ENCODE data around the gene OLR1.

DNA sequence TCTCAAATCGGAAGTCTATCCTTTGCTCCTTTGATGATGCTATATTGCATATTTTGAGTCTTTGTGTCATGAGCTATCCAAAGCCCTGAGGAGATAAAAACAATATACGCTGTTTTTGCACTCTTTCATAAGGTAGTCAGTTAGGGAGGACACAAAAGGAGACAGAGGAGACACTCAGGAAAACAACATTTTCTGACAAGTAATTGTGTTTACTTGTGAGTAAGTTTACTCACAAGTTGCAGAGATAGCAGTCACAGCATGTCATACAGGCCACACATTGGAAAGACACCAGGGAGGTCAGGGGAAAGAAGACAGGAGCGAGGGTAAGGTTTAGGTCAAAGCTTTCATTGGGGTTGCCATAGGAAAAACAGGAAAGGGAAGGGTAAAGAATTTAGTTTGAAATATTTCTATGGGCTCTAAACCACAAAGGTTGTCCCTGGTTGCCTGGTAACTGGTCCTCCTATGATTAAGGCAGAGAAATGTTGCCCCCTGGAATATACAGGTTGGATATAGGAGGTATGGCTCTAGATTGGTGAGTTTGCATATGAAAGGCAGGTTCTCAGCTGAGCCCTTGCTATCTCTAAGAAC lies 33.4 kb upstream of the OLR1 start:
- TF ChIP-seq CEBPB (IDR thresholded peaks at IDR 0.05; ENCODE audit: low read depth, low read length) (no peak), POLR2A (IDR thresholded peaks at IDR 0.05; ENCODE audit: low read depth, low read length) (no peak), MAZ (IDR thresholded peaks at IDR 0.05; ENCODE audit: borderline replicate concordance, low read depth, low read length) (no peak), BHLHE40 (IDR thresholded peaks at IDR 0.05; ENCODE audit: low read depth, low read length) (no peak)
- TF ChIP-seq, protein P1, sequence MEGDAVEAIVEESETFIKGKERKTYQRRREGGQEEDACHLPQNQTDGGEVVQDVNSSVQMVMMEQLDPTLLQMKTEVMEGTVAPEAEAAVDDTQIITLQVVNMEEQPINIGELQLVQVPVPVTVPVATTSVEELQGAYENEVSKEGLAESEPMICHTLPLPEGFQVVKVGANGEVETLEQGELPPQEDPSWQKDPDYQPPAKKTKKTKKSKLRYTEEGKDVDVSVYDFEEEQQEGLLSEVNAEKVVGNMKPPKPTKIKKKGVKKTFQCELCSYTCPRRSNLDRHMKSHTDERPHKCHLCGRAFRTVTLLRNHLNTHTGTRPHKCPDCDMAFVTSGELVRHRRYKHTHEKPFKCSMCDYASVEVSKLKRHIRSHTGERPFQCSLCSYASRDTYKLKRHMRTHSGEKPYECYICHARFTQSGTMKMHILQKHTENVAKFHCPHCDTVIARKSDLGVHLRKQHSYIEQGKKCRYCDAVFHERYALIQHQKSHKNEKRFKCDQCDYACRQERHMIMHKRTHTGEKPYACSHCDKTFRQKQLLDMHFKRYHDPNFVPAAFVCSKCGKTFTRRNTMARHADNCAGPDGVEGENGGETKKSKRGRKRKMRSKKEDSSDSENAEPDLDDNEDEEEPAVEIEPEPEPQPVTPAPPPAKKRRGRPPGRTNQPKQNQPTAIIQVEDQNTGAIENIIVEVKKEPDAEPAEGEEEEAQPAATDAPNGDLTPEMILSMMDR (conservative IDR thresholded peaks at IDR 0.05; ENCODE audit: low read depth, low read length), result no peak

All from IMR-90 (cell line).